NCI-H82 (cell line): ENCODE measurements around the gene VAT1L.

ENCODE experiments used
- DNase-seq: peaks from one replicate; lab custom pipeline; 2025; lab: John Stamatoyannopoulos, UW

Gene VAT1L

DNA sequence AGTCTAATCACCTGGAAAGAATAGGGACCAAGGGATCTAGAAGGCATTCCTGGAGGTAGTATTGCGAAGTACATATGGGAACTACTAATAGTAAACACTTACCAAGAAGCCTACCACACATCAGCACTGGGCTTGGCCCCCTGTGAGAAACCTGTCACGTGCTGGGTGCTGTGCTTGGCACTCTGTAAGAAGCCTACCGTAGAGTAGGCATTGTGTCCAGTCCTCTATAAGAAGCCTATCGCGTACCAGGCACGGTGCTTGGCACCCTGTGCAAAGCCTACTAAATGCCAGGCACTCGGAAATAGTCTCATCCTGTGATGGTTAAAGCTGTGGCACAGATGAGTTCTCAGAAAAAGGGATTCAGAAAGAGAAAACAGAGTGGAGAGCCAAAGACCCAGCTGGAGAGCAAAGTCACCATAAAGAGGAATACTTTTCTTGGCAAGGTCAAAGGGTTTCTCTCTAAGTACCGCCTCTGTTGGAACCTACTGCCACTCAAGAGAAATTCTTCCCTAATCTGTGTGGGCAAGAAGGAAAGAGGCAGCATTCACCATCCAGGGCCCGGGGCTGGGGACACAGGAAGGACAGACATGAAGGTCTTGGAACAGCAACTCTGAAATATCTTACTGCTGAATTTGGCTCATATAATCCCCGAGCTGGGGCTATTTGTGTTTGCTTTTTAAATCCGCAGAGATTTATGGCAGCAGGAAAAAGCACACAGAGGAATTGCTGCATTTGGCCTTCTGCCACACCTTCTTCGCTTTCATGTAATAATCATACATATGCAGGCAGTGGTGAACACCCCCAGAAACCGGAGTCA, 81.8 kb downstream of the VAT1L start:
- DNase-seq = peak; percentile 11

- no peak for DNase-seq
Observed at GRCh38 chr16:77871932-77872331, 83.6 kb downstream of the VAT1L start.

DNA sequence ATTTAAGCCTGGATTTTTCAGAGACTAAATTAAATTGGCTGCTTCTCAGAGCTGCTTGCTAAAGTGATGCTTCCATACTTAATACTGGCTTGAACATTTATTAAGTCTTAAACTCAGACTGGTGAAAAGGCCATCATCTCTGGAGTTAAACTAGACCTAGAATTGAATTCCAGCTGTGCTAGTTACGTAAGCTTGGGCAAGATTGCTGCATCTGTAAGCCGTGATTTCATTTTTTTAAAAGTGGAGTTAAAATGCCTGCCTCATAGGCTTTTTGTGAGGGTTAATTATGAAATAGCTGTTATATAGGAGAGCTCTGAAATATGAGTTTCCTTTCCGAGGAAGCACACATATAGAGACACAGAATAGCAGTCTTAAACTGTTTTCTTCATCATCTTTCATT, 84.7 kb downstream of the VAT1L start:
- DNase-seq = no peak

DNA sequence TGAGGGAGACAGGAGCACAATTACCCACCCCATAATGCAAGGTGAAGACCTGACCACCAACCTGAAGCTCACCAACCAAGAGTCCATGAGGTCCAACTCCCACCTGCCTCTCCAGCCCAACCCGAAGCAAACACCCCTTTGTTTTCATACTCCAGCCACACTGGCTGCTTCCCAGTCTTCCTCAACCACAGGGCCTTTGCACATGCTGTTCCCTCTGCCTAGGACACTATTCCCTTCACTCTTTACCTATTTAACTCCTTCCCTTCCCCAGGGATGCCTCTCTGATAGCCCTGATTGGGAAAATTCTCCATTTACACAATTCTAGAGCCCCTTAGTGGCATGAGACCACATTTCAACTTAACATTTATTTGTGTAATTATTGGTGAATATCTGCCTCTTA, 86.0 kb downstream of the VAT1L start:
- no peak for DNase-seq

DNA sequence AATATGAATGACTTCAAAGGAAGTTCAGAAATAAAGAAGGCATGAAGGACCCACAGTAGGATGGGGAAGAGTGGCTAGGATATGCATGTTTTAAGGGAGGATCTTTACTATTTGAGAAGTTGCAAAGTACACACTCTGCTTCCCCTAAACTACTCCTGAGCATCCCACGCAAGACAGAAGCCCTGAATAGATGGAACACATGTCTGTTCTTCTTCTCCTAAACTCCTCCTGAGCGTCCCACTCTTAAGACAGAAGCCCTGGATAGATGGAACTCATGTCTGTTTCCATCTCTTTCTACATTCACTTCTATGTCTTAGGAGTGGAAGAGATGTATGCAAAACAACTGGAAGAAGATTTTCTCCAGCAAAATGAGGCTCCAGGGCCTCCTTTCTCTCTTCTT, 88.4 kb downstream of the VAT1L start:
- no peak for DNase-seq

- no peak for DNase-seq
Observed at GRCh38 chr16:77877712-77878347, 89.5 kb downstream of the VAT1L start.

DNA sequence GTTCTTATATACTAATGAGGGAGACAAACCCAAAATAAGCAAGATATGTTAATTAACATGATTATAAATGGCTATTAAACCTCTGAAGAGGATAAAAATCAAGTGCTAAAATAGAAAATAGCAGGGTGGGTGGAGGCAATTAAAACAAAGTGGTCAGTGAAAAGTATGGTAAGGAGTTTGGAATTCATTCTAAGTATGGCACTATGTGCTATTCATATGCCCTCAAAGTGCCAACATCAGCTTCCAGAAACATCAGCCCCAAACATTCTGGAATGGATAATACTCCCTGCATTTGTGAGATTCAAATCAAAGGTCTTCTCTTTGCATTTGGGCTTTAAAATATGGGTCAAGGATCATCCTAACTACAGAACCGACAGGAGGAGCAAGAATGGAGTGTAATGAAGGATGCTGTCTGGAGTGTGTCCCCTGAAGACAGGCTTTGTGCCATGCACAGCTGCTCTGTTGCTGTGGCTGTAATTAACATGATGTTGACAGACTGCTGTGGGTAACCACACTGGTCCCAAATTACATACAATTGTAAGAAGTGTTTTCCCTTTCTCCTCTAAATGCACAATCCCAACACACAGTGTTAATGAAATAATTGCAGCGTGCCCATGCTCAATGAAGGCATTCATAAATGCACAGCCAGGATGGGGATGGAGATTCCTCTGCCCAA, 93.1 kb downstream of the VAT1L start:
- DNase-seq = no peak

- DNase-seq = no peak
Observed at GRCh38 chr16:77882358-77882757, 94.0 kb downstream of the VAT1L start.

DNA sequence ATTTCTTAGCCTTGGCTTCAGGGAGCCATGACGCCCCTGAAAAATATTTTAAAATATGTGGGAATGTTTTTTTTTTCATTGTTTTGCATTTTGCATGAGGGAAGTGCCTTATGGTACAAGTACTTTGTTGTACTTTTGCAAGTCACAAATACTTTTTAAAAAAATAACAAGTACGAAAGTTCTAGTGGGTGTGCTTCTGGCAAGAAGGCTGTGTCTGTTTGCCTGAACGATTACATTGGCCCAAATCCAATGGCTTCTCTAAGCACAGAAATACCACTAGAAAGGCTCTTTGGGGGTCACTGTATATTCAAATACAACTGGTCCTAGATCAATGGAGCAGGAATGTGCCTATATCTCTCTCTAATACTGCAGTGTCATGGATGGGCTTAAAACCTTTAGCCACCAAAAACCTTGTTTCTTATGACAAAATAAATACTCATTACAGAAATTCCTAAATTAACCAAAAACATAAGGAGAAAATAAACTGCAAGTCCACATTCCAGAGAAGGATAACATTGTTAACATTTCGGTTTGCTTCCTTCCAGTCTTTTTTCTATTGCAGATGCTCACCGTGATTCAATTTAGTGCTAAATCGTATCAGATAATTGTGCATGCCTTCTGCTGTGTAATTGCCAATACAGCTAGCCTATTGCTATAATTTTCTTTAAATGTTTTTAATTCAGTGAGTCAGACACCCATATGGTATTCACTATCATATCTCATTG, 97.4 kb downstream of the VAT1L start:
- no peak for DNase-seq

GRCh38 chr16:77888871-77889270, 100.5 kb downstream of the VAT1L start:
- DNase-seq = peak; percentile 22

- no peak for DNase-seq
Observed at GRCh38 chr16:77890075-77890474, 101.7 kb downstream of the VAT1L start.

DNA sequence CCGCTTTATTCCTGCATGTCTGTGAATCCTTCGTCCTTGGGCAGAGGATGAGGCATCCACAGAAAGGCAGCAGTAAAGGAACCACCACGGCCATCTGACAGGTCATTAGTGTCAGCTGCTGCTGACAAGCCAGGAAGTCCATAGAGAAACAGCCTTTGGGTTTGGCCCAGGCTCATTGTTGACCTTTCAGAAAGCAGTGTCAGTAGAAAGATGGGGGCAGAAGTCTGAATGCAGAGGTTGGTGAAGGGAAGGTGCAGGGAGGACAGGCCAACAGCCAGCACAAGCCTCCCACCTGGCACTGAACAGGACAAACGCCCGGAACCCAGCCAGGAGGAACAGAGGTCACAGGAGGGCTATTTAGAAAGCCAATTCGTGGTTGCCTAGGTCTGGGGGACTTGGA, 105.8 kb downstream of the VAT1L start:
- no peak for DNase-seq

DNA sequence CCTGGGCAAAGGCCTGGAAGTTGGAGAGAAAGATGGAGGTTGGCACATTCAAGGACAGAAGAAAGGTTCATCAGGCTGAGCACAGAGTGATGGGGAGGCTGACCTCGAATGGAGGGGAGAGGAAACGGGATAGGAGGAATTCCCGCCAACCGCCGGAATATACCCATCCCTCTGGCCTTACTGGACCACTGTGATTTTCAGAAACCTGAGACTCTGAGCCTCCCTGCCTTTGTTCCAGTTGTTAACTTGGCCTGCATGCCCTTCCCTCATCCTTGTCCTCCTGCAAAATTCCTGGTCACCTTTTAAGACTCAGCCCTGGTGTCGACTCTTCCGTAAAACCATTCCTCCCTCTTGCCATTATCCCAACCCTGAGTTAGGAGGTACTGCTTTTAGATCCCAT, 107.6 kb downstream of the VAT1L start:
- no peak for DNase-seq

- peak; percentile 89 for DNase-seq
Observed at GRCh38 chr16:77896415-77897128, 108.2 kb downstream of the VAT1L start.

DNA sequence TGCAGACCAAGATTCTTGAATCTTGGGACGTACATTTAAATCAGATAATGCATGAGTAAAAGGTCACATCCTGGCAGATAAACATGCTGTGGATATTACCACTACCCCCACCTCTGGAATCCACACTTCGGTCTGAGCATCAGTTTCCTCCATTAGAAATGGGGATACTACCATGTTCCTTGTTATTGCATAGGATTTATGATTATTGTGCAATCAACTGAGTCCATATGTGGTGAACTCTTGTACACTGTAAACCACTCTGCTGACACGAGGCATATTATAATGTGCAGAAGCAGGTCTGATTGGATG, 108.7 kb downstream of the VAT1L start:
- no peak for DNase-seq

DNA sequence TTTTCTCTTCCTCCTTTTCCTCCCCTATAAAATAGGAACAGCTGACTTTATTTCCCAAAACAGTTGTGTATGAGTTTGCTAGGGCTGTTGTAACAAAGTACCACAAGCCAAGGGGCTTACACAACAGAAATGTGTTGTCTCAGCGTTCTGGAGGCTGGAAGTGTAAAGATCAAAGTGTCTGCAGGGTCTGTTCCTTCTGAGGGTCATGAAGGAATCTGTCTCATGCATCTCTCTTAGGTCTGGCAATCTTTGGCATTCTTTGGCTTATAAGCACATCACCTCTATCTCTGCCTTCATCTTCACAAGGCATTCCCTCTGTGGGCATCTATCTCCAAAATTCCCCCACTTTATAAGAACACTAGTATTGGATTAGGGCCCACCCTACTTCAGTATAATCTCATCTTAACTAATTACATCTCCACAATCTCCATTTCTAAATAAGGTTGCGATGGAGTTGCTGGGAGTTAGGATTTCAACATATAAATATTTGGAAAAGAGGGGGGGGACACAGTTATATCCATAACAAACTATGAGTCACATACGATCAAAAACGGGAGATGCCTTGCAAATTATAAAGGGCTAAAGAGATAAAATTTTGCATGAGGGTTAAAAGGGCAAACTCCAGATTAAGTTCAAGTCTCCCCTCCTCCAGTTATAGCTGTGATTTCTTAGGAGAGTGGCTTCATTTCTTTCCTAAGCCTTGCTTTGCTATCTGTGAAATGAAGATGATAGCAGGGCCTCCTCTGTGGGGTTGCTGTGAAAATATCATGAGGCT, 109.7 kb downstream of the VAT1L start:
- peak; percentile 32 for DNase-seq

DNA sequence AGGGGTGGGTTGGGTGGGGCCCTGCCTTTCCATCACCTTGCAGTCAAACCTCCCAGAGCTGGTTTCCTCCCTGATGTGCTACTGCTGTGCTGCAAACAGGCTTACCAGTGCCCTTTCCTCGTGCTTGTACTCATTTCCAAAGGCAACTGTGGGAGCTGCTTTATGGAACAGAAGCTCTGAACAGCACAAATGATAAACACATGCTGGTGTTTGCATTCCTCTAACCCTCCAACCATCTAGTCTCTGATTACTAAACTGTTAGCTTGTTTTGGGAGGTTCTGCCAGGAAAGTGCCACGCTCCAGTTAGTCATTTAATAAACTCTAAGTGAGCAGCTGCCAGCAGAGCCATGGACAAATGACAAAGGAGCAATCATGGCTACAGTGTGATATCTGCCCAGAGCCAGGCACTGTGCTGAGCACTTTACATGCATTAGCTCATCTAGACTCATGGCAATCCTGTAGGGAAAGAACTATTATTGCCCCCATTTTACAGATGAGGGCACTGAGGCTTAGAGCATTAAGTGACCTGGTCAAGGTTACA, 110.4 kb downstream of the VAT1L start:
- DNase-seq = no peak

DNA sequence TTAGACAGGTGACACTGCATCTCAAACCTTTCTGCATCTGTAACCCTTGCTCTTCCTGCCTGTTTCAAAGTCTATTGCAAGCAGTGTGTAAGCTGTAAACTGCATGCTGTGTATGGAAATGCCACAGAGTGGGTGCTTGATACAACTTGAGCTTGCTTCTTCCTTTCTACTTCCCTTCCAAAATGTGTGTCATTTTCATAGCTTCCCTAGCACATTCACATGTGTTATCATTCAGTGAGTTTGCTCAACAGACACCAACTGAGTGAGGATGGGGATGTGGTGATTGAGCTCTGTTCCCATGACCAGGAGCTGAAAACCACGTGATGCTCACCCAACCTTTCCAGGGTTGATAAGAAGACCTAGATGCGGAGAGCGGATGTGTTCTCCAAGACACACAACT, 111.1 kb downstream of the VAT1L start:
- no peak for DNase-seq

- no peak for DNase-seq
Observed at GRCh38 chr16:77905374-77905920, 117.1 kb downstream of the VAT1L start.

DNA sequence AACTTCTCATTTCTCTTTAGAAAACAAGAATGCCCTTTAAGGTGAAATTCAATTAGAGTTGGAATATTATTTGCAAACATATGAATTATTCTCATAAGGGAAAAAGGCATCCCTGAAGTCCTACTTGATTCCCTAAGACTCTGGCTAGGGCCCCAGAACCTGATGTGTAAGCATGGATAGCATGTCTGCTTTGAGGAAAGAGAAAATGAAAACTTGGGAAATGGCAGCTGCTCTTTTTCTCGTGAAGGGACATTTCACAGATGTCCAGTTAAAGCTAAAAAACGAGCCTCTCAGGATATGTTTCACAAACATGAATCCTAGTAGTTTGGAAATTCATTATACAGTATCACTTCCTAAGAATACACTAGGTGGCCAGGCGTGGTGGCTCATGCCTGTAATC, 121.7 kb downstream of the VAT1L start:
- DNase-seq = no peak

DNA sequence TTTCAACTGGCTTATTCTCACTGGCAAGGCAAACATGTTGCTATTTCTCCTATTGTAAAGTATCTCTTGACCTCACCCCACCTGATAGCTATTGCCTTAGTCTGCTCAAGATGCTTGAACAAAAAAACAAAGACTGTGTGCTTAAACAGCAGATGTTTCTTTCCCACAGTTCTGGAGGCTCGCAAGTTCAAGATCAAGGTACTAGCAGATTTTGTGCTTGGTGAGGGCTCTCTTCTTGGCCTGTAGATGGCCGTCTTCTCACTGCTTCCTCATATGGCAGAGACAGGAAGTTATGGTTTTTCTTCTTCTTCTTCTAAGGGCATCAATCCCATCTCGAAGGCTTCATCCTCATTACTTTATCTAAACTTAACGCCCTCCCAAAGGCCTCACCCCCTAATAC, 124.3 kb downstream of the VAT1L start:
- DNase-seq = peak; percentile 35
